ENCODE results near the gene NKX2-2.

- no peak for TF ChIP-seq EZH2 (IDR thresholded peaks at IDR 0.05; ENCODE audit: insufficient read depth, low read length)
- no peak for TF ChIP-seq CTCF (IDR thresholded peaks at IDR 0.05; ENCODE audit: insufficient read depth, low read depth, low read length)
Observed at GRCh38 chr20:21550587-21550986, 36.7 kb upstream of the NKX2-2 start.

Data from astrocyte (in vitro differentiated cells and primary cell).